ENCODE measurements around the gene NXNL1. TPM values are rescaled to one million over a fixed set of nuclear protein-coding genes. Genes with fewer than 3 reads are reported as not detected.
A peak's percentile ranks its signal among the peaks of the same experiment; 100 is the strongest.

The NXNL1 gene
- polyA plus RNA-seq, 12 donors, result 0.19 to 0.24 (median 0.20) TPM; not detected in 9

DNA sequence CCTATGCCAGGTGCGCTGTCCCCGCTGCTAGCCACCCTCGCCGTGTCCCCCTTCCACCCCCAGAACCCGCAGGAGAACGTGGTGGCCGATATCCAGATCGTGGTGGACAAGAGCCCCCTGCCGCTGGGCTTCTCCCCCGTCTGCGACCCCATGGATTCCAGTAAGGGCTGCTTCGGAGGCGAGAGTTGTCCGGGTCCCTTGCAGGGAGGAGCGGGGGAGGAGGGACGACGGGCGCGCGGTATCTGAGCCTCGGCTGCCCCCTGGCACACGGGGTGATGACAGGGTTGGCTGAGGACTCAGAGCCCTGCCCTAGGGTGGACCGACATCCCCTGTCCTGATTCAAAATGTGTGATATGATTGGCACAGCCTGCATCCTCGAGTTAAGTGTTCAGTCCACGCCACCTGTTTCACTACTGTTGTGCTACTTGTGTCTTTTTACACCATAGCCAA is 40.2 kb downstream of the NXNL1 start:
- no peak for DNase-seq

DNA sequence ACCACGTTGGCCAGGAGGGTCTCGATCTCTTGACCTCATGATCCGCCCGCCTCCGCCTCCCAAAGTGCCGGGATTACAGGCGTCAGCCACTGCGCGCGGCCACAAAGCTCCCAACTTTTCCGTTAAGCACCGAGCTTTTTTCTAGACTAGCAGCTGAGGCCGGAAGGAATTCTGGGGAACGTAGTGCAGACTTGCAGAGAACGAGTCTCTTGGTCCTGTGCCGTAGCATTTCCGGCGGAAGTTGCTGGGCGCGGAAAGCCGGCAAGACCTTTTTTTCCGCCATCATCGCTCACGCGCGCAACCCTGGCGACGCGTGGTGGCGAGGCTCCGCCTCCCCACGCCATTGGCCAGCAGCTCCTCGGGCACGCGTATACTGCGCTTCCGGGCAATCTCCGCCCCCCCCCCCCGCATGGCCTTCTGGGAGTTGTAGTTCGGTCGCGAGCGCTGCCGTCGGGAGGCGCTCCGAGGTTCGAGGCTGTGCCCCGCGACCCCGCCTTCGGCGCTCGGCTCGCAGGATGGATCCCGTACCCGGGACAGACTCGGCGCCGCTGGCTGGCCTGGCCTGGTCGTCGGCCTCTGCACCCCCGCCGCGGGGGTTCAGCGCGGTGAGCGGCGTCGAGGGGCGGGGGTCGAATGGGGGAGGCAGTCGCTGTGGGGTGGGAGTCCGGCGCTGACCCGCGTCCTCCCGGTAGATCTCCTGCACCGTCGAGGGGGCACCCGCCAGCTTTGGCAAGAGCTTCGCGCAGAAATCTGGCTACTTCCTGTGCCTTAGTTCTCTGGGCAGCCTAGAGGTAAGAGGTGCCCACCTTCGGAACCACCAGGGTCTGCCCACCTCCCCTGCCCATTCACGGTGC is 40.9 kb downstream of the NXNL1 start, which contains the start of gene MVB12A:
MVB12A (plus strand) TSS at position 427 of the 854 bp plus-strand sequence; CDS start at position 516, 89 bp downstream.
- peak; percentile 100 for DNase-seq

DNA sequence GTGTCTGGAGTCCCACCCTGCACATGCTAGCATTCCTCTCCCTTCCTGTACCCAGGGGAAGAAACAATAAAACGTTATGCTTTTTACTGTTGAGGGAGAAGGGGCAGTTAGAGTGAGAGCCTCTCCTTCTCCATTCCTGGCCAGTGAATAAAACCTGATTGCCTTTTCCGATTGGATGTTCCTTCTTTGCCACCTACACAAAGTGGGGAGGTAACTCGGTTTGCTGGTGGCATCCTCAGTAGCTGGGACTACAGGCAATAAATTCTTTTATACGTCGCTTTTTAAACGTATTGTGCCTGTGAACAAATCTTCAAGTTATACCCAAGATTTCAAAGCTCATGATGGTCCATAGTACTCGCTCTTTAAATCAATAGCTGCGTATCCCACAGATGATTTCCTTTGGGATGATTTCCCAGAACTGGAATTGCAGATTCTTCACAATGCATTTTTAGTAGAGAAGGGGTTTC is 41.5 kb downstream of the NXNL1 start:
- DNase-seq, result no peak

DNA sequence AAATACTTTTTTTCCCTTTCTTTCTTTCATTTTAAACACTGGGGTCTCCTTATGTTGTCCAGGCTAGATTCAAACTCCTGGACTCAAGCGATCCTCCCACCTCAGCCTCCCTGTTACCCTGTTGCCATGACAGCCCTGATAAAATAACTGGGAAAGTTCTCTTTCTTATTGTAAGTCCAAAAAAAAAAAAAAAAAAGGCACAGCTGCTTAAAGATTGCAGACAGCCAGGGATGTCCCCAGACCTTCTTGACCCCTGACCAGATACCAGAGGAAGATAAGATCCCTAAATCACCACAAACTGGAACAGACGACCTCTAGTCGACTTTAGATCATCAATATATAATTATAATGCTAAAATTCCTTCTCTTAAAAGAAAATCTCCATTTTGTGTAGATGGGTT is 42.0 kb downstream of the NXNL1 start:
- no peak for DNase-seq

DNA sequence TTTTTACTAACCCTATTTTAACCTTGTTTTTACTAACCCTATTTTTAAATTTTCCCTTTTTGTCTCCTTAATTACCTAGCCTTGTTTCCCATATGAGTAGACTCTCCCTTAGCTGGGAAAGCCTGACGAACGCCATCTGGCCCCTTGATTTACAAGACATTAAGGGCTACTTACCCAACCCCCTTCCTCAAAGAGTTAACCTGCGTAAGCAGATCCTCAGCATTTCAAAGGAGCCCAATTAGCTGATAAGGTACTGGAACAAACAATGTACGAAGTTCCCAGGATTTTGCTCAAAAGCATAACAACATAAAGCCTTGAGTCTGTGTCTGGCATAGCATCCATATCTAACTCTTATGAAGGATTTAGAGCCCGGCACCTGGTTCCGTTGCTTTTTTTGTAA is 45.6 kb downstream of the NXNL1 start:
- DNase-seq, result no peak

DNA sequence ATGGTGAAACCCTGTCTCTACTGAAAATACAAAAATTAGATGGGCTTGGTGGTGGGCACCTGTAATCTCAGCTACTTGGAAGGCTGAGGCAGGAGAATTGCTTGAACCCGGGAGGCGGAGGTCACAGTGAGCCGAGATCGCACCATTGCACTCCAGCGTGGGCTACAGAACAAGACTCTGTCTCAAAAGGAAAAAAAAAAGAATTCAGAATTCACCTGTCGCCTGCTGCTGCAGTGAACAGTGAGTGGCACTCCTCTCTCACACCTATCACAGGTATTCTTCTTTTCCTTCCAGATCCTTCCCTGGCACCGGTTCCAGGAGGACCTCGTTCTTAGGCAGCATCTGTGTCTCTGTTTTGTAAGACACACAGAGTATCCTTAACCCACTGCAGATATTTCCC is 46.6 kb downstream of the NXNL1 start:
- DNase-seq, result no peak

DNA sequence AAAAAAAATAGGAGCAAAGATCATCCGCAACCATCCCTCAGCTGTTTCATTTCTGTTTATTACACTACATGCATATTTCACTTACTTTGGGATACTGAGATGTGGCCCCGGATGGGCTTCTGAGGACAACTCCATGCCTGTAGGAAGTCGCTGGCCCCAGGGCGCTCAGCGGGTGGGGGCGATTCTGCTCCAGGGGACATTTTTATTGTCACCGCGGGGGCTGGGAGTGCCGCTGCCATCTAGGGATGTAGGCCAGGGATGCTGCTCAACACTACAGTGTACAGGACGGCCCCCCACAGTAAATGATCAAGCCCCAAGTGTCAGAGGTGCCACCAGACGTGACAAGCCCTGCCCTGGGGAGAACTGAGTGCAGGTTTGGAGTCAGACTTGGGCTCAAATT is 48.9 kb downstream of the NXNL1 start:
- DNase-seq, result no peak

DNA sequence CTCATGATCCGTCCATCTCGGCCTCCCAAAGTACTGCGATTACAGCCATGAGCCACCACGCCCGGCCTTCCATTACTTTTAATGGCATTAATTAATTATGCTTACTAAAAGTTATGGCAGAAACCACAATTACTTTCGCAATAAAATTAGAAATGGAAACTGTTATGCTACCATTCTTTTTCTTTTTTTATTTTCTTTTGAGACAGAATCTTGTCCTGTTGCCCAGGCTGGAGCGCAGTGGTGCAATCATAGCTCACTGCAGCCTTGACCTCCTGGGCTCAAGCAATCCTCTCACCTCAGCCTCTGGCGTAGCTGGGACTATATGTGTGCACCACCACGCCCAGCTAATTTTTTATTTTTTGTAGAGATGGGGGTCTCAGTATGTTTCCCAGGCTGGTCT is 50.7 kb downstream of the NXNL1 start:
- DNase-seq, result no peak

DNA sequence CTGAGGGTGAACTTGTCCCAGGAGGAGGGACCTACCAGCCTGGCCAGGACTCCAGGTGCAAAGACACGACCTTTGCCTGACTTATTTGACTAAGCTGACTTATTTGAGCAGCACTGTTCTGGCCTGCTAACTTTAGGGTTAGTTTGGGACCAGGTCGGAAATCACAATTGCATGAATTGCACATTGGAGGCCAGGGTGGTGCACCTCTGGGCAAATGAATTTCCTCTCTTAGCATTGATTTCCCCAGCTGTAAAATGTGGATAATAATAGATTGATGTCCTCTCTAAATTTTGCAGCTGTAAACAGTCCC is 53.9 kb downstream of the NXNL1 start:
- no peak for DNase-seq

DNA sequence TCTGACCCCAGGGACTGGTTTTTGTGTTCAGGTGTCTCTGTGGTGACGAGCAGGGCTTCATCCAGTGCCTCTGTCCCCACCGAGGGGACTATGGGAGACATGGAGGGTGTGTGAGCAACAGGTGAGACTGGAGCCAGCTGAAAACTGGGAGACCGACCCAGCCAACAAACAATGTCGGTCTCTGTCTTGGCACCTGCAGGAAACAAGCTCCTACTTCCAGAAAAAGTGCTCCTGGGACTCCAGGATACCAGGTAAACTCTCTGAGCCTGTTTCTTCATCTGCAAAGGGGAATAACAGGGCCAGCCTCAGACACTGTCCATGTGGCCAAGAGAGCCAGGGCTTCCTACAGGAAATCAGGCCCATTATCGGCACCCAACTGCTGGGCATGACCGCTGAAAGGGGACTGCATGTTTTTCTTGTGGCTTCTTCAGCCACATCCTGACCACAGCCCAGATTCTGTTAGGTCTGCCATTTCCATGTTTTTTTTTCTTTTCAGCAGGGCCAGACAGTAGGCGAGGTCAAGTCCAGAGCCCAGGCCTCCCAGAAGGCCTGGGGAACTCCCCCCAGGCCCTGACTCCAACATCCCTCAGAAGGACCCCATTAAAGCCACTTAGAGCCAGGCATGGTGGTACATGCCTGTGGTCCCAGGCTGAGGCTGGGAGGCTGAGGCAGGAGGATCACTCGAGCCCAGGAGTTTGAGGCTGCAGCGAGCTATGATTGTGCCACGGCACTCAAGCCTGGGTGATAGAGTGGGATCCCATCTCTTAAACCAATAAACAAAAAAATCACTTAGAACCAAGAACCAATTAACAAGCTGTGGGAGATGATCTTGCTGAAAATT is 54.5 kb downstream of the NXNL1 start:
- no peak for DNase-seq

Other genes starting within 250 kb of the NXNL1 start
- 10 to 100 TPM in 11 of 12 donors, not detected in 1; 20.9 to 44.3 (median 25.3) TPM for gene USE1, start 245.6 kb downstream of the NXNL1 start, polyA plus RNA-seq (ENCODE audit: insufficient read length in 12 of 12)
- gene OCEL1, start 234.7 kb downstream of the NXNL1 start, polyA plus RNA-seq (ENCODE audit: insufficient read length in 12 of 12), result 10 to 100 TPM in 4 of 12 donors, 1 to 10 TPM in 7, not detected in 1; 6.5 to 22.5 (median 9.2) TPM
- gene NR2F6, start 215.0 kb downstream of the NXNL1 start, polyA plus RNA-seq (ENCODE audit: insufficient read length in 12 of 12), result 10 to 100 TPM in 11 of 12 donors, not detected in 1; 15.7 to 58.5 (median 21.3) TPM
- gene USHBP1, start 196.2 kb downstream of the NXNL1 start, polyA plus RNA-seq (ENCODE audit: insufficient read length in 12 of 12), result 10 to 100 TPM in 1 of 12 donors, 1 to 10 TPM in 10, not detected in 1; 4.3 to 17.2 (median 6.3) TPM
- gene BABAM1, start 193.5 kb downstream of the NXNL1 start, polyA plus RNA-seq (ENCODE audit: insufficient read length in 12 of 12), result 100 to 1,000 TPM in 2 of 12 donors, 10 to 100 TPM in 9, not detected in 1; 73.5 to 168 (median 85.4) TPM
- 1 to 10 TPM in 4 of 12 donors, under 1 TPM in 6, not detected in 2; 0.49 to 2.2 (median 0.95) TPM for gene ANKLE1, start 179.0 kb downstream of the NXNL1 start, polyA plus RNA-seq (ENCODE audit: insufficient read length in 12 of 12)
- gene ABHD8, start 157.5 kb downstream of the NXNL1 start, polyA plus RNA-seq (ENCODE audit: insufficient read length in 12 of 12), result 10 to 100 TPM in 1 of 12 donors, 1 to 10 TPM in 10, not detected in 1; 4.5 to 15.3 (median 6.1) TPM
- gene MRPL34, start 155.1 kb downstream of the NXNL1 start, polyA plus RNA-seq (ENCODE audit: insufficient read length in 12 of 12), result 10 to 100 TPM in 11 of 12 donors, not detected in 1; 25.2 to 66.9 (median 29.3) TPM
- gene DDA1, start 151.4 kb downstream of the NXNL1 start, polyA plus RNA-seq (ENCODE audit: insufficient read length in 12 of 12), result 10 to 100 TPM in 11 of 12 donors, not detected in 1; 25.5 to 54.1 (median 30.3) TPM
- gene ANO8, start 126.1 kb downstream of the NXNL1 start, polyA plus RNA-seq (ENCODE audit: insufficient read length in 12 of 12), result 10 to 100 TPM in 2 of 12 donors, 1 to 10 TPM in 9, not detected in 1; 4.5 to 14.0 (median 6.0) TPM
- 10 to 100 TPM in 7 of 12 donors, 1 to 10 TPM in 4, not detected in 1; 6.7 to 22.0 (median 11.9) TPM for gene GTPBP3, start 123.4 kb downstream of the NXNL1 start, polyA plus RNA-seq (ENCODE audit: insufficient read length in 12 of 12)
- 10 to 100 TPM in 11 of 12 donors, not detected in 1; 33.3 to 86.9 (median 43.4) TPM for gene PLVAP, start 83.6 kb downstream of the NXNL1 start, polyA plus RNA-seq (ENCODE audit: insufficient read length in 12 of 12)
- not detected for gene CCDC194, start 66.7 kb downstream of the NXNL1 start, polyA plus RNA-seq (ENCODE audit: insufficient read length in 12 of 12)
- gene BST2, start 55.3 kb downstream of the NXNL1 start, polyA plus RNA-seq (ENCODE audit: insufficient read length in 12 of 12), result 10 to 100 TPM in 1 of 12 donors, 1 to 10 TPM in 9, not detected in 2; 3.5 to 10.0 (median 5.1) TPM
- gene MVB12A, start 40.9 kb downstream of the NXNL1 start, polyA plus RNA-seq (ENCODE audit: insufficient read length in 12 of 12), result 10 to 100 TPM in 11 of 12 donors, not detected in 1; 21.2 to 75.8 (median 24.3) TPM
- 1 to 10 TPM in 4 of 12 donors, under 1 TPM in 6, not detected in 2; 0.74 to 1.8 (median 0.99) TPM for gene TMEM221, start 12.3 kb downstream of the NXNL1 start, polyA plus RNA-seq (ENCODE audit: insufficient read length in 12 of 12)
- gene SLC27A1, start 9.6 kb upstream of the NXNL1 start, polyA plus RNA-seq (ENCODE audit: insufficient read length in 12 of 12), result 10 to 100 TPM in 10 of 12 donors, 1 to 10 TPM in 1, not detected in 1; 9.5 to 25.9 (median 16.4) TPM
- gene PGLS, start 50.7 kb upstream of the NXNL1 start, polyA plus RNA-seq (ENCODE audit: insufficient read length in 12 of 12), result 10 to 100 TPM in 11 of 12 donors, not detected in 1; 35.8 to 77.5 (median 43.6) TPM
- 100 to 1,000 TPM in 1 of 12 donors, 10 to 100 TPM in 11; 58.0 to 146 (median 70.3) TPM for gene COLGALT1, start 94.7 kb upstream of the NXNL1 start, polyA plus RNA-seq (ENCODE audit: insufficient read length in 12 of 12)
- gene UNC13A, start 227.4 kb upstream of the NXNL1 start, polyA plus RNA-seq (ENCODE audit: insufficient read length in 12 of 12), result under 1 TPM in 10 of 12 donors, not detected in 2; 0.05 to 0.32 (median 0.09) TPM

Measured in muscle of arm (tissue), 12 donors.